Activated CD4-positive, alpha-beta T cell treated with anti-CD3 and anti-CD28 coated beads, Interleukin-2, amount 10 ng/mL, durations not matched to agents 7 days and 5 days (primary cell): Measurements from ENCODE around the gene FYN. TPM values are rescaled to one million over a fixed set of nuclear protein-coding genes. Genes with fewer than 3 reads are reported as not detected.

Experiments used
- CTCF ChIA-PET: fragments of 350-600 bp; sonication (Branson Sonifier 250); formaldehyde crosslinking; loops from one replicate; lab custom pipeline; 2021; ENCODE audit warnings: antibody characterized with exemption; lab: Charles Lee
- POLR2A ChIA-PET: fragments of 350-600 bp; sonication (Branson Sonifier 250); formaldehyde crosslinking; loops from one replicate; lab custom pipeline; 2021; ENCODE audit warnings: antibody characterized with exemption; lab: Charles Lee
- DNase-seq: peaks from one replicate; pipeline ENCODE4 v3.0.0-alpha.2; 2020
- H3K27ac Mint-ChIP-seq: one replicate; pipeline ENCODE4 v1.8.0; 2021; ENCODE audit warnings: mild to moderate bottlenecking, moderate library complexity, mixed read lengths
- H3K27me3 Mint-ChIP-seq: one replicate; pipeline ENCODE4 v1.8.0; 2021; ENCODE audit warnings: mixed read lengths
- H3K36me3 Mint-ChIP-seq: one replicate; pipeline ENCODE4 v1.8.0; 2021; ENCODE audit warnings: low read depth, mixed read lengths
- H3K4me1 Mint-ChIP-seq: one replicate; pipeline ENCODE4 v1.8.0; 2021; ENCODE audit warnings: mixed read lengths
- H3K4me3 Mint-ChIP-seq: one replicate; pipeline ENCODE4 v1.8.0; 2021; ENCODE audit warnings: mild to moderate bottlenecking, moderate library complexity, mixed read lengths
- H3K9me3 Mint-ChIP-seq: one replicate; pipeline ENCODE4 v1.8.0; 2021; ENCODE audit warnings: mixed read lengths
- total RNA-seq, 2 experiments: library from RNA; stranded (reverse); gene quantifications; one replicate each; pipeline ENCODE4 v1.2.3, GENCODE V29; 2021

Gene FYN
- total RNA-seq, 2 experiments from 2014 or later, result 179 to 225 TPM

- Mint-ChIP-seq H3K4me1 (peaks cover 93% of the 10 kb centered on the region), H3K27me3 (no peaks in the 10 kb centered on the region), H3K36me3 (peaks cover 54% of the 10 kb centered on the region), H3K4me3 (peak overlapping the region; percentile 71), H3K9me3 (peaks cover 2% of the 10 kb centered on the region), H3K27ac (peak overlapping the region; percentile 95)
- no peak for DNase-seq
- ChIA-PET POLR2A (no interaction called here), CTCF (no interaction called here)
These were observed 115.9 kb downstream of the FYN start for GRCh38 chr6:111757342-111757741.

- H3K27ac Mint-ChIP-seq, result peak overlapping the region; percentile 65
- ChIA-PET CTCF (interaction anchor here (1.3 to 3.0 kb wide), 2 partner anchors 9 to 10 kb away, joined by 3 to 23 read pairs; no protein-coding TSS in a partner anchor), POLR2A (no interaction called here)
- no peaks in the 10 kb centered on the region for H3K27me3 Mint-ChIP-seq
- peaks cover 64% of the 10 kb centered on the region for H3K36me3 Mint-ChIP-seq
- H3K9me3 Mint-ChIP-seq, result peaks cover 12% of the 10 kb centered on the region
- H3K4me3 Mint-ChIP-seq, result no peak overlapping the region
- H3K4me1 Mint-ChIP-seq, result peaks cover 91% of the 10 kb centered on the region
- no peak for DNase-seq
These were observed 118.8 kb downstream of the FYN start for GRCh38 chr6:111754423-111754822.

- ChIA-PET POLR2A (no interaction called here), CTCF (interaction anchor here (0.6 to 3.0 kb wide), 9 partner anchors 10 to 293 kb away, joined by 3 to 23 read pairs (median 4); no protein-coding TSS in a partner anchor)
- peak overlapping the region; percentile 83 for H3K27ac Mint-ChIP-seq
- peaks cover 12% of the 10 kb centered on the region for H3K9me3 Mint-ChIP-seq
- DNase-seq, result no peak
- H3K27me3 Mint-ChIP-seq, result no peaks in the 10 kb centered on the region
- peaks cover 91% of the 10 kb centered on the region for H3K4me1 Mint-ChIP-seq
- H3K36me3 Mint-ChIP-seq, result peaks cover 65% of the 10 kb centered on the region
- no peak overlapping the region for H3K4me3 Mint-ChIP-seq
These were observed 119.7 kb downstream of the FYN start for GRCh38 chr6:111753573-111753972.

GRCh38 chr6:111752476-111752875 lies 120.8 kb downstream of the FYN start:
- H3K9me3 Mint-ChIP-seq, result peaks cover 12% of the 10 kb centered on the region
- no peak overlapping the region for H3K4me3 Mint-ChIP-seq
- no peaks in the 10 kb centered on the region for H3K27me3 Mint-ChIP-seq
- peak overlapping the region; percentile 83 for H3K27ac Mint-ChIP-seq
- POLR2A ChIA-PET, result no interaction called here
- H3K4me1 Mint-ChIP-seq, result peaks cover 91% of the 10 kb centered on the region
- CTCF ChIA-PET, result interaction anchor here (0.6 to 3.0 kb wide), 12 partner anchors 11 to 291 kb away, joined by 3 to 23 read pairs (median 3); no protein-coding TSS in a partner anchor
- H3K36me3 Mint-ChIP-seq, result peaks cover 68% of the 10 kb centered on the region
- no peak for DNase-seq

GRCh38 chr6:111750753-111751673 lies 122.2 kb downstream of the FYN start:
- H3K4me3 Mint-ChIP-seq, result peak overlapping the region; percentile 64
- H3K4me1 Mint-ChIP-seq, result peaks cover 95% of the 10 kb centered on the region
- peaks cover 70% of the 10 kb centered on the region for H3K36me3 Mint-ChIP-seq
- DNase-seq, result peak; percentile 84
- peaks cover 12% of the 10 kb centered on the region for H3K9me3 Mint-ChIP-seq
- H3K27me3 Mint-ChIP-seq, result no peaks in the 10 kb centered on the region
- ChIA-PET POLR2A (no interaction called here), CTCF (interaction anchor here (0.9 to 3.0 kb wide), 5 partner anchors 9 to 278 kb away, joined by 3 to 23 read pairs (median 4); no protein-coding TSS in a partner anchor)
- H3K27ac Mint-ChIP-seq, result peak overlapping the region; percentile 98

- peaks cover 96% of the 10 kb centered on the region for H3K4me1 Mint-ChIP-seq
- H3K27me3 Mint-ChIP-seq, result no peaks in the 10 kb centered on the region
- peaks cover 12% of the 10 kb centered on the region for H3K9me3 Mint-ChIP-seq
- CTCF ChIA-PET, result interaction anchor here (0.7 kb wide), 1 partner anchor 242 kb away, joined by 3 read pairs; no protein-coding TSS in a partner anchor
- H3K27ac Mint-ChIP-seq, result peak overlapping the region; percentile 98
- peaks cover 75% of the 10 kb centered on the region for H3K36me3 Mint-ChIP-seq
- no peak for DNase-seq
- POLR2A ChIA-PET, result no interaction called here
- peak overlapping the region; percentile 64 for H3K4me3 Mint-ChIP-seq
These were observed 123.1 kb downstream of the FYN start for GRCh38 chr6:111750153-111750552.

- DNase-seq, result no peak
- no peaks in the 10 kb centered on the region for H3K27me3 Mint-ChIP-seq
- peak overlapping the region; percentile 74 for H3K27ac Mint-ChIP-seq
- peaks cover 12% of the 10 kb centered on the region for H3K9me3 Mint-ChIP-seq
- peaks cover 73% of the 10 kb centered on the region for H3K36me3 Mint-ChIP-seq
- H3K4me3 Mint-ChIP-seq, result no peak overlapping the region
- POLR2A ChIA-PET, result no interaction called here
- CTCF ChIA-PET, result interaction anchor here (0.7 kb wide), 1 partner anchor 22 kb away, joined by 3 read pairs; no protein-coding TSS in a partner anchor
- H3K4me1 Mint-ChIP-seq, result peaks cover 88% of the 10 kb centered on the region
These were observed 125.0 kb downstream of the FYN start for GRCh38 chr6:111748231-111748647.

GRCh38 chr6:111747829-111748228 lies 125.4 kb downstream of the FYN start:
- Mint-ChIP-seq H3K4me3 (no peak overlapping the region), H3K4me1 (peaks cover 86% of the 10 kb centered on the region), H3K36me3 (peaks cover 71% of the 10 kb centered on the region), H3K27ac (peak overlapping the region; percentile 74), H3K27me3 (no peaks in the 10 kb centered on the region), H3K9me3 (peaks cover 12% of the 10 kb centered on the region)
- CTCF ChIA-PET, result interaction anchor here (0.7 to 1.1 kb wide), 2 partner anchors 21 to 186 kb away, joined by 3 read pairs; no protein-coding TSS in a partner anchor
- POLR2A ChIA-PET, result no interaction called here
- no peak for DNase-seq

GRCh38 chr6:111747396-111747795 lies 125.9 kb downstream of the FYN start:
- no peak for DNase-seq

GRCh38 chr6:111746983-111747382 lies 126.3 kb downstream of the FYN start:
- H3K9me3 Mint-ChIP-seq, result peaks cover 6% of the 10 kb centered on the region

More at GRCh38 chr6:111747396-111747795, 125.9 kb downstream of the FYN start:
- Mint-ChIP-seq H3K27ac (peak overlapping the region; percentile 74), H3K4me1 (peaks cover 86% of the 10 kb centered on the region), H3K27me3 (no peaks in the 10 kb centered on the region), H3K36me3 (peaks cover 71% of the 10 kb centered on the region), H3K4me3 (no peak overlapping the region), H3K9me3 (peaks cover 10% of the 10 kb centered on the region)
- ChIA-PET CTCF (interaction anchor here (1.1 kb wide), 2 partner anchors 126 to 186 kb away, joined by 3 read pairs; partner anchors contain the start of gene FYN), POLR2A (interaction anchor here (0.7 kb wide), 1 partner anchor 15 kb away, joined by 4 read pairs; no protein-coding TSS in a partner anchor)

GRCh38 chr6:111745636-111746035 lies 127.6 kb downstream of the FYN start:
- peak overlapping the region; percentile 51 for H3K27ac Mint-ChIP-seq
- no peak overlapping the region for H3K4me3 Mint-ChIP-seq

More at GRCh38 chr6:111746983-111747382, 126.3 kb downstream of the FYN start:
- Mint-ChIP-seq H3K36me3 (peaks cover 71% of the 10 kb centered on the region), H3K4me1 (peaks cover 86% of the 10 kb centered on the region), H3K27me3 (no peaks in the 10 kb centered on the region), H3K4me3 (no peak overlapping the region), H3K27ac (peak overlapping the region; percentile 69)
- POLR2A ChIA-PET, result interaction anchor here (0.7 kb wide), 1 partner anchor 16 kb away, joined by 4 read pairs; no protein-coding TSS in a partner anchor
- DNase-seq, result no peak
- CTCF ChIA-PET, result interaction anchor here (0.6 to 1.1 kb wide), 3 partner anchors 26 to 187 kb away, joined by 3 read pairs; partner anchors contain the start of gene FYN

GRCh38 chr6:111745186-111745585 lies 128.1 kb downstream of the FYN start:
- CTCF ChIA-PET, result no interaction called here
- Mint-ChIP-seq H3K4me1 (peaks cover 85% of the 10 kb centered on the region), H3K27me3 (no peaks in the 10 kb centered on the region), H3K36me3 (peaks cover 73% of the 10 kb centered on the region), H3K9me3 (peaks cover 3% of the 10 kb centered on the region), H3K27ac (peak overlapping the region; percentile 51), H3K4me3 (no peak overlapping the region)
- POLR2A ChIA-PET, result no interaction called here
- no peak for DNase-seq

More at GRCh38 chr6:111745636-111746035, 127.6 kb downstream of the FYN start:
- no peak for DNase-seq
- Mint-ChIP-seq H3K36me3 (peaks cover 73% of the 10 kb centered on the region), H3K27me3 (no peaks in the 10 kb centered on the region), H3K4me1 (peaks cover 85% of the 10 kb centered on the region), H3K9me3 (peaks cover 6% of the 10 kb centered on the region)
- POLR2A ChIA-PET, result no interaction called here
- CTCF ChIA-PET, result no interaction called here
